A375 (cell line): ENCODE measurements around the gene ABHD14A. TPM values are rescaled to one million over a fixed set of nuclear protein-coding genes. Genes with fewer than 3 reads are reported as not detected.

Experiments
- small RNA-seq: library from RNA; depleted of rRNA; stranded (forward); fragments of <200 nt; gene quantifications from one replicate; pipeline ENCODE3, GENCODE V24; 2014
- total RNA-seq: library from RNA; depleted of rRNA; stranded (reverse); fragments of >200 nt; shearing (Covaris generic); gene quantifications from 2 replicates; pipeline ENCODE4 v1.2.3, GENCODE V29; 2014; rRNA removed

The ABHD14A gene
- 13.7 and 14.8 TPM in 2 replicates for total RNA-seq

GRCh38 chr3:51974963-51975851 is at the start of gene ABHD14A:
Gene ABHD14A (plus strand): TSS chr3:51975064. CDS start chr3:51975136, 72 bp downstream.

GRCh38 chr3:51941798-51942602 is 32.9 kb upstream of the ABHD14A start, which contains the start of the genes PARP3 and RRP9:
Gene PARP3 (plus strand): TSS chr3:51942363. CDS start chr3:51943356, 993 bp downstream.
Gene RRP9 (minus strand): TSS chr3:51941904. CDS start chr3:51941867, 37 bp downstream.

GRCh38 chr3:51955175-51955892 is 19.5 kb upstream of the ABHD14A start, which contains the start of gene GPR62:
Gene GPR62 (plus strand): TSS chr3:51955381. CDS start chr3:51955653, 272 bp downstream.

GRCh38 chr3:51967384-51968169 is 7.3 kb upstream of the ABHD14A start, which contains the start of gene PCBP4:
Gene PCBP4 (minus strand): TSS chr3:51967454. CDS start chr3:51961240, 6,214 bp downstream.

DNA sequence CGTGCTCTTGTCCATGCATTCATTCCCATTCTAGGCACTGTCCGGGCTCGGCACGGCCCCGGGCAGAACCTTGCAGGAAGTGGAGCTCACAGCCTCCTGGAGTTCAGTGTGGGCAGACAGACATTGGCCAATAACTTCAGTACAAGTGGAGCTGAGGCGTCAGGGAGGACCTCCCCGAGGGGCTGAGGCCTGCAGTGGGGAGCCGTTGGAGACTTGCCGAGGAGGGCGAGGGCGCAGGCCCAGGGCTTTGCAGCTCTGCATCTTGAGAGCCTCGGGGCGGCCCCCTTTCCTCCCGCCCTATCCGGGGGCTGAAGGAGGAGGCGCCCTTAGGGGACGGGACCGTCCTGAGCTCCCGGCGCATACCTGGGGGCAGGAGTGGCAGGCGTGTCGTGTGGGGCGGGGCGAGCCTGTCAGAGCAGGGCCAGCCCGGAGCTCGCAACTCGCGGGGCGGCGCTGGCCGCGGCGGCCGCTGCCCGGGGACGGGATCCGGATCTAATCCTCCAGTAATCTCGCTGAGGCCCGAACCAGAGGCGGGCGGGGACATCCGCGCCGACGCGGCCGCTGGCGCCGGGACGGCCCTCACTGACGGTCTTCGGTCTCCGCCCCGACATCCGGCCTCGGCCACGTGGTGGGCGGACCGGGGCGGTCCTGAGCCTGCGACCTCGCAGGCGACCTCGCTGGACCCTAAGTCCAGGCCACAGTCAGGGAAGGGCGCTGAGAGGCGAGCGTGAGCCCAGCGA is 8.1 kb downstream of the ABHD14A start, which contains the start of gene ACY1:
TSS of gene ACY1 (plus strand) at position 698 of the 740 bp plus-strand sequence. CDS start 530 bp downstream, outside the sequence.

GRCh38 chr3:51995346-51996163 is 20.7 kb downstream of the ABHD14A start, which contains the start of gene RPL29:
Gene RPL29 (minus strand): TSS chr3:51995895. CDS start chr3:51995461, 434 bp downstream.

Small RNA genes within 50 kb of the gene (small RNA-seq; reads per million reads assigned to genes)
- not detected for gene AC115284.1

Other genes with a start within 250 kb of the ABHD14A start
- not detected in 2 replicates for gene IQCF6, start 195.8 kb upstream of the ABHD14A start, total RNA-seq
- gene IQCF2, start 113.4 kb upstream of the ABHD14A start, total RNA-seq = not detected in 2 replicates
- not detected in 2 replicates for gene IQCF5, start 99.5 kb upstream of the ABHD14A start, total RNA-seq
- gene IQCF1, start 71.7 kb upstream of the ABHD14A start, total RNA-seq = not detected in 2 replicates
- gene RRP9, start 33.2 kb upstream of the ABHD14A start, total RNA-seq = 67.1 and 72.3 TPM in 2 replicates
- 29.2 and 39.1 TPM in 2 replicates for gene PARP3, start 32.7 kb upstream of the ABHD14A start, total RNA-seq
- 0.40 TPM in 1 of 2 replicates, not detected in the other for gene GPR62, start 19.7 kb upstream of the ABHD14A start, total RNA-seq
- 147 and 161 TPM in 2 replicates for gene PCBP4, start 7.6 kb upstream of the ABHD14A start, total RNA-seq
- gene ABHD14B, start 1.0 kb upstream of the ABHD14A start, total RNA-seq = 62.9 and 81.4 TPM in 2 replicates
- 160 and 207 TPM in 2 replicates for gene ACY1, start 8.5 kb downstream of the ABHD14A start, total RNA-seq
- 1,860 and 1,974 TPM in 2 replicates for gene RPL29, start 20.8 kb downstream of the ABHD14A start, total RNA-seq
- gene DUSP7, start 81.5 kb downstream of the ABHD14A start, total RNA-seq = 28.4 and 29.2 TPM in 2 replicates
- gene POC1A, start 179.4 kb downstream of the ABHD14A start, total RNA-seq = 21.6 and 23.9 TPM in 2 replicates
- gene ALAS1, start 223.1 kb downstream of the ABHD14A start, total RNA-seq = 50.7 TPM in 2 replicates